Activated effector memory CD4-positive, alpha-beta T cell treated with anti-CD3 and anti-CD28 coated beads, Interleukin-2, amount 50 U/mL, for 16 hours (primary cell): ENCODE results near the gene ASB5.

Experiments used
- DNase-seq: peaks from one replicate; pipeline ENCODE4 v3.0.0-alpha.2; 2020

The ASB5 gene

GRCh38 chr4:176277162-176277904, 8.3 kb upstream of the ASB5 start:
- DNase-seq: peak; percentile 64

GRCh38 chr4:176276710-176277109, 7.7 kb upstream of the ASB5 start:
- DNase-seq: no peak

- no peak for DNase-seq
Observed at GRCh38 chr4:176274441-176274840, 5.4 kb upstream of the ASB5 start.

GRCh38 chr4:176273736-176274135, 4.7 kb upstream of the ASB5 start:
- no peak for DNase-seq

- DNase-seq: no peak
Observed at GRCh38 chr4:176272799-176273198, 3.8 kb upstream of the ASB5 start.

GRCh38 chr4:176271749-176272148, 2.7 kb upstream of the ASB5 start:
- no peak for DNase-seq

- DNase-seq: no peak
Observed at GRCh38 chr4:176270669-176271068, 1.6 kb upstream of the ASB5 start.

GRCh38 chr4:176266026-176266425, 3.0 kb downstream of the ASB5 start:
- DNase-seq: no peak

- no peak for DNase-seq
Observed at GRCh38 chr4:176262243-176262642, 6.8 kb downstream of the ASB5 start.

GRCh38 chr4:176261481-176261880, 7.5 kb downstream of the ASB5 start:
- no peak for DNase-seq

- DNase-seq: no peak
Observed at GRCh38 chr4:176261018-176261417, 8.0 kb downstream of the ASB5 start.

- no peak for DNase-seq
Observed at GRCh38 chr4:176259330-176260090, 9.5 kb downstream of the ASB5 start.

- no peak for DNase-seq
Observed at GRCh38 chr4:176258135-176258534, 10.9 kb downstream of the ASB5 start.

- no peak for DNase-seq
Observed at GRCh38 chr4:176256921-176257320, 12.1 kb downstream of the ASB5 start.

- DNase-seq: no peak
Observed at GRCh38 chr4:176242764-176243347, 26.2 kb downstream of the ASB5 start.

GRCh38 chr4:176241703-176242102, 27.3 kb downstream of the ASB5 start:
- DNase-seq: no peak

GRCh38 chr4:176238826-176239225, 30.2 kb downstream of the ASB5 start:
- DNase-seq: no peak

- DNase-seq: no peak
Observed at GRCh38 chr4:176238157-176238610, 30.8 kb downstream of the ASB5 start.

GRCh38 chr4:176236946-176237345, 32.1 kb downstream of the ASB5 start:
- DNase-seq: no peak

GRCh38 chr4:176230836-176231235, 38.2 kb downstream of the ASB5 start:
- DNase-seq: no peak

GRCh38 chr4:176229645-176230044, 39.4 kb downstream of the ASB5 start:
- no peak for DNase-seq

GRCh38 chr4:176226736-176227135, 42.3 kb downstream of the ASB5 start:
- no peak for DNase-seq

- DNase-seq: no peak
Observed at GRCh38 chr4:176223561-176223960, 45.5 kb downstream of the ASB5 start.

- DNase-seq: no peak
Observed at GRCh38 chr4:176222149-176222548, 46.9 kb downstream of the ASB5 start.
